RWPE2 (cell line): Measurements from ENCODE around the gene FBXO41.

ENCODE experiments used
- ATAC-seq: fragments of 200-7000 bp; cut with Tn5 transposase; 3 replicates; pipeline ENCODE4 v1.9.1; 2021; ENCODE audit warnings: low read depth
- DNase-seq: peaks from one replicate; pipeline ENCODE4 v3.0.0-alpha.2; 2020; ENCODE audit warnings: low spot score
- H3K27ac ChIP-seq: fragments of 450-650 bp; 2 replicates; pipeline ENCODE4 v1.5.1; 2017; ENCODE audit warnings: mild to moderate bottlenecking; ENCODE audit not compliant: poor library complexity, severe bottlenecking
- H3K27me3 ChIP-seq: fragments of 250-450 bp; sonication (Bioruptor Pico); 2 replicates; pipeline ENCODE4 v1.5.1; 2021; ENCODE audit warnings: mild to moderate bottlenecking, moderate library complexity; ENCODE audit not compliant: insufficient read depth, poor library complexity, severe bottlenecking
- H3K36me3 ChIP-seq: fragments of 250-450 bp; sonication (Bioruptor Pico); 2 replicates; pipeline ENCODE4 v1.5.1; 2020; ENCODE audit warnings: low read depth, mild to moderate bottlenecking, moderate library complexity
- H3K4me1 ChIP-seq: fragments of 250-450 bp; sonication (Bioruptor Pico); 2 replicates; pipeline ENCODE4 v1.5.1; 2021; ENCODE audit warnings: mild to moderate bottlenecking, moderate library complexity; ENCODE audit not compliant: insufficient read depth, poor library complexity, severe bottlenecking
- H3K4me3 ChIP-seq: fragments of 250-450 bp; sonication (Bioruptor Pico); 2 replicates; pipeline ENCODE4 v1.5.1; 2021; ENCODE audit warnings: mild to moderate bottlenecking, moderate library complexity; ENCODE audit not compliant: severe bottlenecking
- H3K9me3 ChIP-seq: fragments of 250-450 bp; sonication (Bioruptor Pico); 2 replicates; pipeline ENCODE4 v1.5.1; 2021; ENCODE audit warnings: mild to moderate bottlenecking, moderate library complexity; ENCODE audit not compliant: severe bottlenecking
- TF ChIP-seq, protein P1 (sequence below): fragments of 450-650 bp; IDR thresholded peaks from one replicate; pipeline ENCODE4 v1.5.1; 2017; ENCODE audit warnings: mild to moderate bottlenecking, moderate library complexity; ENCODE audit not compliant: poor library complexity, severe bottlenecking

Gene FBXO41

DNA sequence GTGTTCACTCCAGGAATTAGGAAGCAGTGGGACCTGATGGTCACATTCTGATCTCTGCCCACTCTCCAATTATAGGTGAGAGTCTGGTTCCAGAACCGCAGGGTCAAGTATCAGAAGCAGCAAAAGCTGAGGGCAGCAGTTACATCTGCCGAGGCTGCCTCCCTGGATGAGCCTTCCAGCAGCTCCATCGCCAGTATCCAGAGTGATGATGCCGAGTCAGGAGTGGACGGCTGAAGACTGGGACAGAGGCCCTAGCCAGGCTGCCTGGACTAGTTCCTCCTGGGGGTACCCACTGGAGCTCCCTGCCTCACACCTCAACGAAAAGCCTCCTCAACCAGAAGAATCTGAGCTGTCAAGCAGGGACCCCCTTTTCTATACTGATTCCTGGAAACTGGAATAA is 73.6 kb downstream of the FBXO41 start:
- ATAC-seq, result no peak
- no peak overlapping the region for H3K4me3 ChIP-seq
- TF ChIP-seq, protein P1, sequence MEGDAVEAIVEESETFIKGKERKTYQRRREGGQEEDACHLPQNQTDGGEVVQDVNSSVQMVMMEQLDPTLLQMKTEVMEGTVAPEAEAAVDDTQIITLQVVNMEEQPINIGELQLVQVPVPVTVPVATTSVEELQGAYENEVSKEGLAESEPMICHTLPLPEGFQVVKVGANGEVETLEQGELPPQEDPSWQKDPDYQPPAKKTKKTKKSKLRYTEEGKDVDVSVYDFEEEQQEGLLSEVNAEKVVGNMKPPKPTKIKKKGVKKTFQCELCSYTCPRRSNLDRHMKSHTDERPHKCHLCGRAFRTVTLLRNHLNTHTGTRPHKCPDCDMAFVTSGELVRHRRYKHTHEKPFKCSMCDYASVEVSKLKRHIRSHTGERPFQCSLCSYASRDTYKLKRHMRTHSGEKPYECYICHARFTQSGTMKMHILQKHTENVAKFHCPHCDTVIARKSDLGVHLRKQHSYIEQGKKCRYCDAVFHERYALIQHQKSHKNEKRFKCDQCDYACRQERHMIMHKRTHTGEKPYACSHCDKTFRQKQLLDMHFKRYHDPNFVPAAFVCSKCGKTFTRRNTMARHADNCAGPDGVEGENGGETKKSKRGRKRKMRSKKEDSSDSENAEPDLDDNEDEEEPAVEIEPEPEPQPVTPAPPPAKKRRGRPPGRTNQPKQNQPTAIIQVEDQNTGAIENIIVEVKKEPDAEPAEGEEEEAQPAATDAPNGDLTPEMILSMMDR, result no peak
- DNase-seq, result no peak
- no peaks in the 10 kb centered on the region for H3K4me1 ChIP-seq
- no peaks in the 10 kb centered on the region for H3K36me3 ChIP-seq
- H3K9me3 ChIP-seq, result no peaks in the 10 kb centered on the region
- no peak overlapping the region for H3K27ac ChIP-seq
- H3K27me3 ChIP-seq, result no peaks in the 10 kb centered on the region

DNA sequence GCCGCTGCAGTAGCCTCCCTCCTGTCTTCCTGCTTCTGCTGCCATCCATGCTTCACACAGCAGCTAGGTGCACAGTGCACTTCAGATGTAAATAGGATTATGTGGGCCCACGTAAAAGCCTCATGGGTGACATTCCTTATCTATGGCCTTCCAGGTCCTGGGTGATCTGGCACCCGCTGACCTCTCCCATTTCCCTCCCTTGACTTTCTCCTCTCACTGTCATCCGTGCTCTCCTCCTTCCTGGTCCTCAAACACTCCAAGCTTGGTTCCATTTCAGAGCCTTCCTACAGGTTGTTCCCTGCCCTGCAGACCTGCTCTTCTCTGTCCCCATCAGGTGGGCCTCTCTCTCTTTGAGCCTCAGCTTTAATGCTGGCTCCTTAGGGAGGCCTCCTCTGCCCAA is 74.3 kb downstream of the FBXO41 start:
- Histone ChIP-seq H3K9me3 (no peaks in the 10 kb centered on the region), H3K36me3 (no peaks in the 10 kb centered on the region), H3K4me3 (no peak overlapping the region), H3K4me1 (no peaks in the 10 kb centered on the region), H3K27me3 (peaks cover 2% of the 10 kb centered on the region), H3K27ac (no peak overlapping the region)
- TF ChIP-seq, protein P1, result no peak
- ATAC-seq (no peak), DNase-seq (no peak)

DNA sequence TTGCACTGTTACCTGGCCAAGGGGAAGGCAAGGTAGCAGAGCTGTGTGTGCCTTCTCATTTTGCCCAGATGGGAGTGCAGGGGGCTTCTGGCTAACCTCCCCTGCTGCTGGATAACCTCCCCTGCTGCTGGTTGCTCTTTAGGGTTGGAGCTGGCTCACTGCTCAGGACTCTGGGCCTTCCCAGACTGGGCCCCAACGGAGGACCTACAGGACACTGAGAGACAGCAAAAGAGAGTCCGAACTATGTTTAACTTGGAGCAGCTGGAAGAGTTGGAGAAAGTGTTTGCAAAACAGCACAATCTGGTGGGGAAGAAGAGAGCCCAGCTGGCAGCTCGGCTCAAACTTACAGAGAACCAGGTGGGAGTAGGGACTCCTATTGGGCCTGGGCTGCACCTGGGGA is 76.0 kb downstream of the FBXO41 start:
- H3K4me1 ChIP-seq, result no peaks in the 10 kb centered on the region
- no peak for ATAC-seq
- H3K36me3 ChIP-seq, result no peaks in the 10 kb centered on the region
- DNase-seq, result no peak
- no peaks in the 10 kb centered on the region for H3K9me3 ChIP-seq
- TF ChIP-seq, protein P1, result no peak
- no peak overlapping the region for H3K27ac ChIP-seq
- no peak overlapping the region for H3K4me3 ChIP-seq
- peaks cover 19% of the 10 kb centered on the region for H3K27me3 ChIP-seq

DNA sequence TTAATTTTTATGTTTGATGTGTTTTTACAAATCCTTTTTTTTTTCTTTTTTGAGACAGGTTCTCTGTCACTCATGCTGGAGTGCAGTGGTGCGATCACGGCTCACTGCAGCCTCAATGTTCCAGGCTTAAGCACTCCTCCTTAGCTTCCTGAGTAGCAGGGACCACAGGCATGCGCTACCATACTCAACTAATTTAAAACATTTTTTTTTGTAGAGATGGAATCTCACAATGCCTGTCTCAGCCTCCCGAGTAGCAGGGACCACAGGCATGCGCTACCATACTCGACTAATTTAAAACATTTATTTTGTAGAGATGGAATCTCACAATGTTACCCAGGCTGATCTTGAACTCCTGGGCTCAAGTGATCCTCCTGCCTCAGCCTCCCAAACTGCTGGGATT is 78.7 kb downstream of the FBXO41 start:
- no peak overlapping the region for H3K4me3 ChIP-seq
- peaks cover 40% of the 10 kb centered on the region for H3K27me3 ChIP-seq
- ATAC-seq (no peak), DNase-seq (no peak)
- no peaks in the 10 kb centered on the region for H3K36me3 ChIP-seq
- H3K9me3 ChIP-seq, result no peaks in the 10 kb centered on the region
- TF ChIP-seq, protein P1, result no peak
- no peaks in the 10 kb centered on the region for H3K4me1 ChIP-seq
- H3K27ac ChIP-seq, result no peak overlapping the region
